HUDEP-2 (cell line): ENCODE measurements around the gene AP5B1.
A peak's percentile ranks its signal among the peaks of the same experiment; 100 is the strongest.

Source experiments
- DNase-seq, 76 experiments: peaks; one replicate each; lab custom pipeline; 2025; ENCODE audit not compliant: unreplicated experiment in 76 of 76; lab: John Stamatoyannopoulos, UW

AP5B1 gene

DNA sequence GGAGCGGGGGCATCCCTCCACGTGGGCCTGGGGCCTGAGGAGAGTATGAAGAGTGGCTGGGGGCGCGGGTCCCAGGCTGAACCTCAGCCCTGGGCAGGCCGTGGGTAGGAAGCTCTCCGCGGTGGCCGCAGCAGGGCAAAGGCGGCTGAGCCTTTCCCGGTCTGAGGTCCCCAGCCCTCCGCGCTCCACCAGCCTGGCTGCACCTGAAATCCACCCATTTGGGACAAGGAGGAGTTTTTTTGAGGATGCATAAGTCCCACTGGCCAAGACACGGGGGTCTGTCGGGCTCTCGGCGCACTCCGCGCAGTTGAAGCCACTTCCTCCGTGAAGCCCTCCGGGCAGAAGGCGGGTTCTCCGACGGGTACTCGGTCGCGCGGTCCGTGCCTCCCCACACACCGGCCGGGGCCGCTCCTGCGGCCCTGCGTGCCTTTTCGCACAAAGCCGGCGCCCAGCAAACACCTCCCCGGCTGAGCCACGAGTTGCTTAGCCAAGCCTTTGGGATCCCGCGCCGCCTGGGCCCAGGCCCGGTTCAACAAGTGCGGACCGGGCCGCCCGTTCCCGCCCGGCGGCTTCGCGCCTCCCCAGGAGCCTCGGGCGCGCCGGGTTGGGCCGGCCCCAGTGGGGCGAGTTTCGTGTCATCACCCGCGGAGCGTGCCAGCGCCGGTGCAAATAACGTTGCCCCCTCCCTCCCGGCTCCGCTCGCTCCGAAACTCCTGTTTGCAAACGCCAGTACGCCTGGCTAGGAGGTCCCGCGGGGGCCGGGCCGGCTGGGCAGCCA is 5.4 kb upstream of the AP5B1 start:
- DNase-seq, result no peak

DNA sequence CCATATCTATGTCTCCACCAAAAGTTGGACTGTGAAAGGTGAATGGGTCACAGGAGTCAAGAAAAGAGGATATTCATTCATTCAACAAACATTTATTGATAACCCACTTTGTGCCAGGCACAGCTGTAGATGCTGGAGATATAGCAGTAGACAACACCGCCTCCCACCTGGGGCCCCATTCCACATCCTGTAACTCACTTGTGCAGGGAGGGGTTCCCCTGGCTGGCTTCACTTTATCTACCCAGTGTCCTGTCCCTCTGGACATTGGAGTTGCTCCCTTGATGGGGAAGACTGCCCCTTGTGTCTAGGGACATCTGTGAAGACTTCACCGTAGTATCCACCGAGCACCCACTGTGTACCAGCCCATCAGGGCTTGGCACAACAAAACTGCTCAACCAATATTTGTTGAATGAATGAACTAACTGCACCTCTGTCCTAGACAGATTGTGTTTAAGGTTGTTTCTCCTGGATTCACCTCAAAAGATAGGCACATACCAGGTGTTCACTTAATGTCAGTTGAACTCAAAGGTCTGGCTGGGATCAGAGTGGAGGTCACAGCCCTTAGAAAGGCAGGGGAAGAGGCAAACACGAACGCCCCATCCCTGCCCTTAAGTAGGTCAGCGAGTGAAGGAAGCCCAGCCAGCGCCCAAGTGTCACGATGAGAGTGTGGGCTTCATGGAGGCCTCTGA is 4.7 kb upstream of the AP5B1 start:
- DNase-seq, result no peak

DNA sequence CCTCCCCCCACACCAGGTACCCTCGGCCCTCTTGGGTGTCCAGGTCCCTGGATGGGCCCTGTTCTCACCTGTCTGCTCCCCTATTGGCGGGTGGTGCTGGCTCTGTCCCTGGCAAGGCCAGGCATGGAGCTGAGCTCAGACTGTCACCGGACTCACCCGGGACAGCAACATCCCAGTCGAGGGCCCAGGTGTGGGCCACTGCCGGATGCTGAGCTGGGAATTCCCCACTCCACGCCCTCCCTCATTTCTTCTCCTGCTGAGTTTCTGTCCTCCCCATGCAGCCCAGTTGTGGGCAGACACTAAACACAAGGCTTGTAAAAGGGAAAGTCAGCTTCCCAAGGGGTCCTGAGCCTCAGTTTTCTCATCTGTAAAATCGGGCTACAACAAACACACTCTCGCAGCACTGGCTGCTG is 2.0 kb upstream of the AP5B1 start:
- no peak for DNase-seq

DNA sequence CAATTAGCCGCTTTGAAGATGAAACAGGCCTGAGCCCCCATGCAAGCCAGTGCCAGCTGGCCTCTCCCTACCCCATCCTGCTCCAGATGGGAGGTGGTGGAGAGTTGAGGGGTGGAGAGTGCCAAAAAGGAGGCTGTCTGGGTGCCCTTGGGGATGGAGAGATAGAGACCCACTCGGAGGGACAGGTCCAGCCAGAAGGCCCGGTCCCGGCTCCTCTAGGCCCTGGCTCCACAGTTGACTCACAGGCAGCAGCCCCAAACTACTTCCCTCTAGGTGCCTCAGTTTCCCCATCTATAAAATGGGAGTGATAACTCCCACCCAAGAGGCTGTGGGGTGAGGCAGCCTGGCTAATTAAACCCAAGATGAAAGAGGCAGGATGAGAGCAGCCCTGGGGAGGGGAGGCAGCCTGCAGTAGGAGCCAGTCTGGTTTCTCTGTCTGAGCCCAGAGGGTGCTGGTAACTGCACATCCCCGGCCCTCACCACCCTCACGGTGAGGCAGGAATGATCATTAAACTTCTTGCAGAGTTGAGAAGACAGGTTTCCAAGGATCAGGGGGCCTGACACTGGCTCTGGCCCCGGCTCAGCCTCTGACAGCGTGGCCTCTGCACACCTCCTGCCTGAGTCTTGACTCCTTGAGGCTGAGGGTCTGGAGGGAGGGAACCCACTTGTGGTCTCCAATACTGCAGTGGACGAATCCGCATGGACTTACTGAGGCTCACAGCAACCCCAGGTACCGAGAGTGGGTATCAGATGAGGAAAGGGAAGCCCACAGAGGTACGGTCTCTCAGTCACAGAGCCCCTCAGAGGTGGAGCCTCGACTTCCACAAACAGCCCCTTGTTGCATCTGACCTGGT is 1.4 kb upstream of the AP5B1 start:
- no peak for DNase-seq

DNA sequence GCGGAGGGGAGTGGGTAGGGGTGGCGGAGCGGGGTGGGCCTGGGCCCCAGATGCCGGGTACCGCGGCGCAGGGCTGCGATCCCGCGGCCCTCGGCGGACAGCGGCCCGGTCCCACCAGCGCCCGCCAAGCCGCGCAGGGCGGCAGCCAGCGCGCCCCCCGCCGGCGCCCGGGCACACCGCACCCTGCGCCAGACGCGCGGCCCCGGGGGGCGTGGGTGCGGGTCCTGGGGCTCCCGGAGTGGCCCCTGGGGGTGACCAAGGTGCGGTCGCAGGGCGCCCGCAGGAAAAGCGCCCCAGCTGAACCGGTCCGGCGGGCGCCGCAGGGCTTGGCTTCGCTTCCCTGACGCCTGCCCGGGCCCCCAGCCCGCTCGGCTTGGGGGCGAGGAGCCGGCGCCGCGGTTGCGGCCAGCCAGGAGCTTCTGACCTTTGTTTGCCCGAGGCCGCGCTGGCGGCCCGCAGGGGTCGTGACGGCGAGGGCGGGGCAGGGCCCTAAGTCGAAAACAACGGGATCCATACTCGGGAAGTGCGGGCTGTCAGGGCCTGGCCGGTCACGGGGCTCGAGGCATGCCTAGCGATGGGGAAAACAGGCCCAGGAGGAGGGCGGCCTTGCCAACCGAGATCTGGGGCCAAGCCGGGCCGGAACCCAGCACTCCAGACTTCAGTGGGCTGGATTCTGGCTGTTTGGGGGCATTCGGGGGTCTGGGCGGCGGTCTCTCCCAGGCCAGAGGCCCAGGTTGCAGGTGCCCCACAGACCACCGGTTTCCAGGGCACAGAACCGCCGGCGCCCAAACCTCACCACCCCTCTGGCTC is 581 bp upstream of the AP5B1 start:
- no peak for DNase-seq

DNA sequence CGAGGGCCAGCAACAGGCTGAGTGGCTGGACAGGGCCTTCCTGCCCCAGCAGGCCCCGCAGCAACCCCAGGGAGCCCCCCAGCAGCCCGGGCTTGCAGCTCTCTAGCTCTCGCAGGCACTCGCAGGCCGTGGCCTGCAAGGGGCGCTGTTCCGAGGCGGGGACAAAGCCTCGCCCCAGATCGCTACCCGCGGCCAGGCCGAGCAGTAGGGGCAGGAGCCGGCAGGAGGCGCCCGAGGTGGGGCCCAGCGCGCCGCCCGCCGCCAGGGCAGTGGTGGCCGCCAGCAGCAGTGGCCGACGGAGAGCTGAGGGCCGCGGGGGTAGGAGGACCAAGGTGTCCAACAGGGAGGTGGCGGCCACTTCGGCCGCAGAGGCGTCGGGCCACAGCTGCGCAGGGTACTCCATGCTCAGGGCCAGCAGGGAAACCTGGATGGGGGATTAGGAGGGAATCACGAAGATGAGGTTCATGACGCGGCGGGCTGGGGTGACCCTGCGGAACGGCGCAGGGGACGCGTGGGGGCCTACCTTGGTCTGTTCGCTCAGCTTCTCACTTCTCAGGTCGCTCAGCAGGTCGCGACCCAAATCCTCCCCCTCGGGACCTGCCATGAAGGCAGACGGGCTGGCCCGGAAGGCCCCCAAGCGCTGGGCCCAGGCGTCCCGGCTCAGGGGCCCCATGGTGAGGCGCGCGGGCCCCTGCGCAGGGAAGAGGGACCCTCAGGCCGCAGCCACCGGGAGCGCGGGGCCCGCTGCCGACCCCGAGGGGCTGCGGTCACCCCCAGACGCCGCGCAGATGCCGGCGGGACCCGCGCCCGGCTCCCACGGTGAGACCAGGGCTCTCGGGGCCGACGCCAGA is 632 bp downstream of the AP5B1 start:
- peak in 73 of 76 experiments; percentile 18 to 90 (median 76) for DNase-seq

DNA sequence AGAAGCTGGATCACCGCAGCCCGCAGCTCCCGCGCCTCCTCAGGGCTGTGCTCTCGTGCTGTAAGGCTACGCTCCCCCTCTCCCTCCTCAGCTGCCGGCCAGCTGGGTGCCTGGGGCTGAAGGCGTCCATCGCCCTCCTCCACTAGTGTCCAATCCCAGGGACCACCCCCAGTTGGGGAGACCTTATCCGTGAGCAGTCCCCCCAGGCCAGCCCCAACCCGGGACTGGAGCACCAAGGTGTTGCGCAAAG is 1.2 kb downstream of the AP5B1 start:
- DNase-seq, result no peak

DNA sequence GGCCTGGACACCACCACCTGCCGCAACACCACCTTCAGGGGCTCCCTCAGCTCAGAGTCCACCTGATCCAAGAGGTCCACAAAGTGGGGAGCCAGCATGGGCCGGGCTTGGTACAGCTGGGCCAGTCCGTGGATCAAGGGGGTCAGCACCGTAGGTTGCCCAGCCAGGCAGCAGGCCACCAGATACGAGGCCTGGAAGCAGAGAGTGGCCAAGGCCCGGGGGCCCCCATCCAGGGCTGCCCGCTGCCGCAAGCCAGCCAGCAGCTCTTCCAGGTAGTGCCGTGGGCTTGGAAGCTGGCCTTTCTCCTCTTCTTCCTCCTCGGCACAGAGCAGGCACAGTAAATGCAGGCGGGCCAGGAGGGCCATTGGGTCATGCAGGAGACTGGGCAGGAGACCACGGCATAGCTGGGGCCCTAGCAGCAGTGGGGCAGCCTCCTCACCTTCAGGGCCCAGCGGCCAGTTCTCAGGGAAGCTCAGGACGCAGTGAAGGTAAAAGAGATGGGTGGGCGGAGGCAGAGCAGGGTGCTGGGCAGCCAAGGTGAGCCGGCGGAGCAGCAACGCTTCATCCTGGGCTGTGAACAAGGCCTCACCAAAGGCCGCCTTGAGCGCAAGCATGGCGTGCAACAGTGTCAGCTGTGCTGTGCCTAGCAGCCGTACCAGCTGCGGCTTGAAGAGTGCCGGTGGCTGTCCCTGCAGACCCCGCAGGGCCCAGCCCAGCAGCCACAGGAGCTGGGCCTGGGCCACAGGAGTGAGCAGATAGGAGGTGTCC is 1.7 kb downstream of the AP5B1 start:
- DNase-seq, result no peak

DNA sequence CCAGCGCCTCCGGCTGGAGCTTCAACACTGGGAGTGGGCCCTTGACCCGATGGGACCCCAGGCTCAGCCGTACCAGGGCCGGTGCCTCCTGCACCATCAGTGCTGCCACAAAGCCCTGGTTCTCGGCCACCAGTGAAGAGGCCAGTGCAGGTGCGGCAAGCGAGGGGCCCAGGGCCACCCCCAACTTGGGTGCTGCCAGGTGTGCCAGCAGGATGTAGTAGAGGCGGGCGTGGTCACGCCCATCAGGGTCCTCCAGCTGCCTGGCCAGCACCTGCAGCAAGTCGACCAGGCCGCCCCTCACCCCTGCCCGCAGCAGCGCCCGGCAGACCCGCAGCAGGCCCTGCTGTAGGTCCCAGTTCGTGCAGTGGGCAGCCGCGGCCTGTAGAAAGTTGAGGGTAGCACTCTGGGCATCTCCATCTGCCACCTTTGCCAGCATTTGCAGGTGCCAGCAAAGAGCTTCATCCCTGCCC is 2.3 kb downstream of the AP5B1 start:
- no peak for DNase-seq

DNA sequence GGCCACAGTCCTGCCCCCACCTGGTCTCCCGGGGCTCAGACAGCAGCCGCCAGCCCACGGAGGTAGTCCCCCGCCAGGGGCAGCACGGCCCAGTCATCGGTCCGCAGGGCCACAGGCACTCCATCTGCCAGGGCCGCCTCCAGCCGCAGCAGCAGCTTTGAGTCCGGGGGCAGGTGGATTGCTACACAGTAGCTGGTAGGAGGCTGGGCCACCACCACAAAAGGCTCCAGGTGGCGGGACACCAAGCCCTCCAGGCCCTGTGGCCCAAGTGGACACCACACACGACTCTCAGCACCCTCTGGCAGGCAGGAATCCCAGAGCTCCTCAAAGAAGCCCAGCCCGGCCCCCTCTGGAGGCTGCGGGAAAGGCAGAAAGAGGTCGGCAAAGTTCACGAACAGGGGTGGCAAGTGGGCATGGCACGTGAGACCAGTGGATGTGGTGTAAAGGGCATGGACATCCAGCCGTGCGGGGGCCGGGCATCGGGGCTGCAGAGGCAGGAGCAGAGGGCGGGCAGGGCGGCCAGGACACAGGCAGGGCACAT is 2.9 kb downstream of the AP5B1 start:
- DNase-seq, result no peak

DNA sequence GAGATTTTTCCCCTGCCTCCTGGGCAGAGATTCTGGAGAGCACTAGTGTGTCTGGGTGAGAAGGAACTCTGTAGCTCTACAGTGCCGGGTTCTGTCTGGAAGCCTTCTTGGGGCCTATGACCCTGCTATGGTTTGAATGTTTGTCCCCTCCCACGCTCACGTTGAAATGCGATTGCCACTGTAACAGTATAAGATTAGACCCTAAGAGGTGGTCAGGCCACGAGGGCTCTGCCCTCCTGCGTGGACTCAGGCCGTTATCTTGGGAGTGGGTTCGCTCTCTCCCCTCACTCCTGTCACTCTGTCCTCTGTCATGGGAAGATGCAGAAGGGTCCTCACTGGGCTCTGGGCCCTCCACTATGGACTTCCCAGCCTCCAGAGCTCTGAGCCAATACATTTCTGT is 3.5 kb downstream of the AP5B1 start:
- DNase-seq, result no peak

DNA sequence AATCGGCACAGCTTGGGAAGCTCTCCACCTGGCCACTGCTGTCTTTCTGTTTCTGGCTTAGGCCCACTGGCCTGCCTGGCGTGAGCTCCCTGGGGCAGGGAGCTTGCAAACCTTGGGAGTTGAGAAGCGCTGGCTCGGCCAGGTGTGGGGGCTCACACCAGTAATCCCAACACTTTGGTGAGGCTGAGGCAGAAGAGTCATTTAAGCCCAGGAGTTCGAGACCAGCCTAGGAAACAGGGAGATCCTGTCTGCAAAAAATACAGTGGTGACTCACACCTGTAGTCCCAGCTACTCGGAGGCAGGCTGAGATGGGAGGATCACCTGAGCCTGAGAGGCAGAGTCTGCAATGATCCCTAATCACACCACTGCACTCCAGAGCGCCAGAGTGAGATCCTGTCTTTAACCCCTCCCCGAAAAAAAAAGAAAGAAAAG is 4.0 kb downstream of the AP5B1 start:
- no peak for DNase-seq

DNA sequence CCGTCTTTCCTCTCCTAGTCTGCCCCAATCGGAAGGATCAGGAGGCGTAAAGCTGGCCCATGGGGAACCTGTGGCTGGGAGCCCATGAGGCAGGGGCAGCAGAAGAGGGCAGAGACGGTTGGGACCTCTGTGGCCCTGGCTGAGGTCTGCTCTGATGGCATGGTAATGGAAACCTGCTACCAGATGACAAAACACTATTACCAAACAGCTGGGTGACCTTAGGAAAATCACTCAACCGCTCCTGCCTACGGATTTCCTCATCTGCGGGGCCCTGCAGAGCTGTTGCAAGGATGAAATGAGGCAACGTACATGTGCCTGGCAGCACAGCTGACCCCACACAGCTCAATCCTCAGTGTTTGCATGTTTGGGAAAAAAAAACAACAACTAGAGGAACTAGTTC is 4.6 kb downstream of the AP5B1 start:
- no peak for DNase-seq

DNA sequence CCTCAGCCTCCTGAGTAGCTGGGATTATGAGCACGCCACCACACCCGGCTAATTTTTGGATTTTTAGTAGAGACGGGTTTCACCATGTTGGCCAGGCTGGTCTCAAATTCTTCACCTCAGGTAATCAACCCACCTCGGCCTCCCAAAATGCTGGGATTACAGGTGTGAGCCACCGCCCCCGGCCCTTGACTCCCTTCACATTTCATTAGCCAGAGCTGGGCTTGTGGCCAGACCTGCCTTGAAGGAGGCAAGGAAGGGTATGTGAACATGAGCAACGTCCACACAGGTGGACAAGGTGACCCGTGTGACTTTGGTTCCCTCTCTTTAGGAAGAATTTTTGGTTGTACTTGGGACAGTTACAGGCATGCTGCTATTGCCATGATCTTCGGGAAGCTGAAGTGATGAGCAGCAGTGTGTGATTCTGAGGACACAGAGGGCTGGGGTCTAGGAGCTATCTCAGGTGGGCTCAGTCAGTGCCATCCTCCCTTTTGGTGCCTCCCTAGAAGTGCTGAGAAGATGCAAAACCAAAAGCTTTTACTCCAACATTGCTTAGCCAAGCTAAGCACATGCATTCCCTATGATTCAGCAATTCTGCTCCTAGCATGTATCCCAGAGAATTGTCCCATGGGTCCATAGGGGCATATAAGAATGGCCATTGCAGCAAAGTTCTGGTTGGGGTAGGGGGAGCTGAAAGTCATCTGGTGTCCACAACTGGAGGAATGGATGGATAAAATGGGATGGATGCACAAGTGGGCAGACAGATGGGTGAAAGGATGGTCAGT is 6.1 kb downstream of the AP5B1 start:
- no peak for DNase-seq

DNA sequence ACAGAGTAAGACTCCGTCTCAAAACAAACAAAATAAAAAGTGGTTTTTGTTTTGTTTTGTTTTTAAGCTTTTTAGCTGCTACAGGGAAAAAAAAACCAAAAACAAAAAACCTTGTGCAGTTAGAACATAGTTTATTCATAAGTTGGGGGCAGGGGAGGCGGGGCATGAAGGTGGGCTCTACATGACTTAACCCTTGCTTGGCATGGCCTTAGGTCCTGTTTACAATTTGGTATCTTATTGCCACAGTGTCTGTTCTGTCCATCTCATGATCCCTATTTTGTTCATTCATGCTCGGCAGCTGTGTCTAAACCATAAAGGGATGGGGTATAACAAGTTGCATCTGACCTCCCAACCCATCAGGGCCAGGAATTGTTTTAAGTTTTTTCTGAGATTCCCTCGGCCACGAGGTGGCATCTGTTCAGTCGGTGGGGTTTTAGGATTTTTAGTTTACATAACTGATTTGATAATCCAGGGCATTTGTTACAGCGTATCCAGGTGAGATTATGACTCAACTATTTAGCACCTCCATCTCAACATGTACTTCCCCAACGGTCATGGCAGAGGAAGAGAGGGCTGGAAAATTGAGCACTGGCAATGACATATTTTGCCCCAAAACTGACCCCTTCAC is 6.9 kb downstream of the AP5B1 start:
- no peak for DNase-seq

DNA sequence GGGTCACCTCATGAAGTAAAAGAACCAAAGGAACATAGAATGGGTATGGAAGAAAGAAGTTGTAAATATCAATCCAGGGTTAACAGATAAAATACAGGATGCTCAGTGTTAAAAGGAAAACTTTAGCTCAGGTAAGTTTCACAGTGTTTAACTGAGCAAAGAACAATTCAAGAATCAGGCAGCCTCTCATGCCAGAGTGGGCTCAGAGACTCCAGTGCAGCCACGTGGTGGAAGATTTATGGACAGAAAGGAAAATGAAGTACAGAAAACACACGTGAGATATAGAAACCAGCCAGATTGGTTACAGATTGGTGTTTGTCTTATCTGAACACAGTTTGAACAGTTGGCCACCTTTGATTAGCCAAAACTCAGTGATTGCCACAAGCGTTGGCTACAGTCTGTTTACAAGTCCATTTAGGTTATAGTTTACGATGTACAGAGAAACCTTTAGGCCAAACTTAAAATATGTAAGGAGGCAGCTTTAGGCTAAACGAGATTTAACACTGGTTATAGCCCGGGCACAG is 9.1 kb downstream of the AP5B1 start:
- DNase-seq, result no peak

DNA sequence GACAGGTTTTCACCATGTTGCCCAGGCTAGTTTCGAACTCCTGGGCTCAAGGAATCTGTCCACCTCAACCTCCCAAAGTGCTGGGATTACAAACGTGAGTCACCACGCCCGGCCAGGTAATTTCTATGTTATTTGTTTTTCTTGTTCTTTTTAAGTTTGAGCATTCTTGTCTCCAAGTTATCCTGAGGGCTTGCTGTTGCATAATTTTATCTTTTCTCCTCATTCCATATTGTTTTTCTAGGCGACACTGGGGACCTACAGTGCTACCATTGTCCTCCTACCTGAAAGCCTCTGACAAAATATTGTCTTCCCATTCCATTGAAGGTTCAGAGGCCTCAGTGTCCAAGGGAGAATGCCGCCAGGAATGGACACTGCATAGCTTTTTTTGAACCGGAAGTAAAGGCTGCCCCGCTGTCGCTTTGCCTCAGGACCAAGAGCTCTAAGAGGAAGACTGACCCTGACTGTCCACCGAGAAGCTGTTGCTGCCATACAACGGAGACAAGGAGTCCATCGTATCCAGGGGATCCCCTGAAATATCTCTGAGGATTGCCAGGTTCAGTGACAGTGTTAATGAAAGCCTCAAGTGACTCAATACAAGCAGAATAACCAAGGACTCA is 9.7 kb downstream of the AP5B1 start:
- DNase-seq, result no peak
